ENCODE measurements around the gene NDUFS7.

The NDUFS7 gene

DNA sequence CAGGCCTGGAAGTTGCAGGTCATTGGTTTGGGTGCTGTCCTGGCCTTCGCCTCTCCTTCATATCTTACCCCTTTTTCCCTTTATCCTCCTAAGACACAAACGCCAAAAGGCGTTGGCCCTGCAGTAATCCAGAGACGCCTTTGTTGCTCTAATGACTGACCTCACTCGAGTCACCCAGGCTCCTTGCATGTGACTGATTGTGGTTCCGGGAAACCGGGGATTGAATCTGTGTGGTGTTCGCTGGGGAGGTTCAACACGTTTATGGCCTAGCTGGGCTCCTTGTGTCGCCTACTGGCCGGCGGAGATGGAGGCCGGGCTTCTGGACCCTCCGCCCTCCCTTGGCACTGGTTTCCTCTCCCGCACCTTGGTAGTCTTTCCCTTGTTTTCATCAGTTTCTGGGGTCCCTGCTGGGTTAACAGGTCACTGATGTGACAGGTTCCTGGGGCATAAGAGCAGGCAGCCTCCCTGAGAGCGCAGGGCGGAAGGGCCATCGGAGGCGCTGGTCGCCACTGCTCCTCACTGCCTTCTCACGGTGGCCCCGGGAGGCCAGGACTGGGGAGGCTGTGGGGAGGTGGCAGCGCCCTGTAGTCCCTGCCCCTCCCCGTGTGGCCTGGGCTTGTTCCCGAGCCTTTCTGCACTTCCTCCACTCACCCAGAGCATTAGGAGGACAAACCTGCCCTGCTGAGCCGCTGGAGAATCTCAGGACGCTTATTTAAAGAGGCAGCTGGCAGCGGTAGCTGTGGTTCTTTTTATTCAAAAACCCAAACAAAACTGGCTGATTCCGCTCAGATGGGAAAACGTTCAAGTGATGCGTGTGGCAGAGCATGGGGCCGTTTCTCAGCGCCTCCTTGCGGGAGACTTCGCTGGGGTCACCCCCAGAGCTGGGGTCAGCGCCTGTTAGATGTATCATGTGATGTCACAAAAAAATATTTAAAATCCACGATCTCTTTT is 18.1 kb upstream of the NDUFS7 start:
- no peak for DNase-seq

GRCh38 chr19:1366296-1366695 is 17.4 kb upstream of the NDUFS7 start:
- DNase-seq = no peak

DNA sequence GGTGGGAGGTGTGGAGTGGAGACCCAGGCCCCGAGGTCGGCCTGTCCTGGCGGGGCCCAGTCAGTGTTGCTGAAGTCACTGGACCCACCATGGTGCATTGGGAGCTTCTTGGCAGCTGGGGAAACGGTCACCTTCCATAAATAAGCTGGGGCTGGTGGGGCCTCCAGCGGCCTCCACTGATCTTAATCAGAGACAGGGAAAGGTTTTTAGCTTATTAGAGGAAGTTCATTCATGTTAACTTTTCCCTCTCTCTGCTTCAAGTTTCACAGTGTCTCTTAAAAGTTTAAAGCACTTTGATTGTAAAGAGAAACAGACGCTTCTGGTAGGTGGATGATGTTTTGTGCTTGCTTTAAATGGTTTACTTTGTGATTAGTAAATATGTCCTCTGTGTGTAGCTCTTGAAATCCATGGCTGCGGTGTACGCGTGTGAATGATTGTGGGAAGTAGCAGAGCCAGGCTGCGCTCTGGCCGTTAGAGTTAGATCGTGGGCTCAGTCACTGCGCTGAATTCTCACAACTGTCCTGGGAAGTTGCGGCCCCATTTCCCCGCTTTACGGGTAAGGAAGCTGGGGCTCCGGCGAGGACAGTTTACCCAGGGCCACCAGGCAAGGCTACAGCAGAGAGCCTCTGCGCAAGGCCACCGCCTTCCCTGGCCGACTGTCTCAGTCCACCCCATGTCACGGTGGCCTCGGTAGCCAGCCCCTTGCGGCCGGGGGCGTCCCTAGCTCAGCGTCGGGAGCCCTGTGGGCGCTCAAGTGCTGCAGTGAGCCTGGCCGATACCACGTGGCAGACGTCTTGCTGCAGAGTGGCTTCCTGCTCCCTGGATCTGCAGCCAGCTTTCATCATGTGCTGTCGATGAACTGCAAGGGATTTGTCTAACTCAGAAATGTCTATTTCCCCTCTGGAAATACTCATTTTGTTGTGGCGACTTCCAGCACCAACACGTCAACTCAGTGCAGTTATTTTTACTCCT is 16.5 kb upstream of the NDUFS7 start:
- DNase-seq = no peak

GRCh38 chr19:1369214-1369805 is 14.4 kb upstream of the NDUFS7 start:
- no peak for DNase-seq

DNA sequence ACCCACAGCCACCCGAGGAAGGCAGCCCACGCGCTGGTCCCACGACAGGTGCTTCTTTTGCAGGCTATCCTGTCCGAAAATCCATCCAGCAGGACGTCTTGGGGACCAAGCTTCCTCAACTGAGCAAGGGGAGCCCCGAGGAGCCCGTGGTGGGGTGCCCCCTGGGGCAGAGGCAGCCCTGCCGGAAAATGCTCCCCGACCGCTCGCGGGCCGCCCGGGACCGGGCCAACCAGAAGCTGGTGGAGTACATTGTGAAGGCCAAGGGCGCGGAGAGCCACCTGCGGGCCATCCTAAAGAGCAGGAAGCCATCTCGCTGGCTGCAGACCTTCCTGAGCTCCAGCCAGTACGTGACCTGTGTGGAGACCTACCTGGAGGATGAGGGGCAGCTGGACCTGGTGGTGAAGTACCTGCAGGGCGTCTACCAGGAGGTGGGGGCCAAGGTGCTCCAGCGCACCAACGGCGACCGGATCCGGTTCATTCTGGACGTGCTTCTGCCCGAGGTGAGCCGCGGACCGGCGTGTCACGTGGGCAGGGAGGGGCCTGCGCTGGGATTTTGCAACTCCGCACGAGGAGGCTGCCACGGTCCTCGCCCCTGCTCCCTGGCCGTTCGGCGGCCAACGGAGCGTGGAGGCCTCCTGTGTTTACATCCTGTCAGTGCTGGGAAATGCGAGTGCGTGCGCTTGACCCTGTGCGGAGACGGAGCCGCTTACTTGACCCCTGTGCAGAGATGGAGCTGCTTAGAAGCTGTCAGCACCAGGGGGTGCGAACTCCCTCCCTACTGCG is 12.9 kb upstream of the NDUFS7 start:
- DNase-seq = no peak

- DNase-seq = no peak
Measured at GRCh38 chr19:1373042-1373533, 10.6 kb upstream of the NDUFS7 start.

GRCh38 chr19:1373534-1374249 is 10.0 kb upstream of the NDUFS7 start:
- no peak for DNase-seq

DNA sequence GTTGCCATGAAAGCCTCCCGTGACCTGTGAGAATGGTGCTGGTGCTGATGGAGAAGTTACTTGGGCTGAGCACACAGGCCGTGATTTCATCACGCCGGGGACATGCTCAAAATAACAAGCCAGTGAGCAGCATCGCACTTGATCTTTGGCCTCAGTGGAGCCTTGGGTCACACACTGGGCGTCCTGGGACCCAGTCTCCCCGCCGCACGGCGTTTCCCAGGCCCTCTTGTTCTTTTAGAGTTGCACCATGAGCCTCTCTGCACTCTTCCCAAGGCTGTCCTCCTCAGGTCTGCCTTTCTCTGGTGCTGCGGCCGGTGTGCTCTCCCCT is 9.5 kb upstream of the NDUFS7 start:
- DNase-seq = no peak

GRCh38 chr19:1376415-1376805 is 7.3 kb upstream of the NDUFS7 start:
- DNase-seq = no peak

DNA sequence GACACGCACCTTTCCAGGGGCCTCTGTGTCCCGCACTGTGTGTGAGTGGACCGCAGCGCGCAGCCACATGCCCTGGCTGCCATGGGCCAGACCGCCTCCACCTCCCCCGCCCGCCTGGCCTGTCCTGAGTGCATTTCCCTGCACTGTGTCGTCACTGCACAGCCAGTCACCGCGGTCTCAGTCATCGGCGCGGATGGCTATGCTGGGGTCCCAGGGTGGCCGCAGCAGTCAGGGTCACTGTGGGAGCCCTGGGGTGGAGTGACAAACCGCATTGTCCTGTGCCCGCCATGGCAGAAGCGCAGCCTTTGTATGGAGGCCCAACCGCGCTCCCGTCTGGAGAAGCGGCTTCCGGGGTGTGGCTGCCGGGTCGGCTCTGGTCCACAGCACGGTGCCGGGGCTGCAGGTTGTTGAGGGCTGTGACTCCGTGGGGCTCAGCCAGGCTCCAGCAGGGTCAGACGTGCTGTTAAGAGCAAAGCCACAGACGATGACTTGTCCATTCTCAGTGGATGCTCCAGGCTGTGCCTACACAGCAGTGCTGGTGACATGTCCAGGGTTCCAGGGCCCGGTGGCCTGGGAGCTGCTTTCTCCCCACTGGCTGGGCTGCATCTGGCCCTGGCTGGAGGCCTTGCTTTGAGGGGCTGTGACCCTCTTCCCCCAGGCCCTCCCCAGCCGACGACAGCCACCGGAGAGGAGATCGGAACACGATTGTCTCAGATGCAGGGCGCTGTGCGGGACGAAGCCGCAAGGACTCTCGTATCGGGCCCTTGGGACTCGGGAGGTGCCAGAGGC is 6.3 kb upstream of the NDUFS7 start:
- no peak for DNase-seq

DNA sequence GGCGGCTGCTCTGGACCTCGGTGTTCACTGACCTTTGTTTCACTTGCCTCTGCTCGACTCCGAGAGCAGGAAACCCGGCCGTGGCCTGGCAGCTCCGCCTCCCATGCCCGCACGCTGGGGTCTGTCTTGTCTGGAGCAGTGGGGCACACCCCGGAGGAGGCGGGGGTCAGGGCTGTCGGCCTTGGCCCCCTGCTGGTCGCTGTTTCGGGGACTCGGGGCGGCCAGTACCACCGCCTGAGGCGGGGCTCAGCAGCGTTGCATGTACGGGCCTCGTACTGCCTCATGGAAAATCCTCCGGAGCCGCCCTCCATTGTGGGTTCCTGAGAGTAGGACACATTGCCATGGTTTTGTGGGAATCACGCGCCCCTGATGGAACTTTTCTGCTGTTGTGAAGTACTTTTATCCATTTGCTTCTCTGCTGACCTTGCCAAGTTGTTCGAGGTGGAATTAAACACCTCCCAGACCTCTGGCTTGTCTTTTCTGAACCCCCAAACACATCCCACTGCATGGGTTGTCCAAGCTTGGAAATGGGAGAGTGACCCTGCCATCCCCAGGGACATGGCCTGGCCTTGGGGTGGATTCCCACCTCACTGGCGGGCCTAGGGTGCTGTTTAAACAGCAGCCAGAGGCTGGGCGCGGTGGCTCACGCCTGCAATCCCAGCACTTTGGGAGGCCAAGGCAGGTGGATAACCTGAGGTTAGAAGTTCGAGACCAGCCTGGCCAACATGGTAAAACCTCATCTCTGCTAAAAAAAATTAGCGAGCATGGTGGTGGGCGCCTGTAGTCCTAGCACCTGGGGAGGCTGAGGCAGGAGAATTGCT is 5.5 kb upstream of the NDUFS7 start:
- DNase-seq = no peak

- DNase-seq = no peak
Measured at GRCh38 chr19:1379126-1379905, 4.4 kb upstream of the NDUFS7 start.

- no peak for DNase-seq
Measured at GRCh38 chr19:1379961-1380489, 3.7 kb upstream of the NDUFS7 start.

DNA sequence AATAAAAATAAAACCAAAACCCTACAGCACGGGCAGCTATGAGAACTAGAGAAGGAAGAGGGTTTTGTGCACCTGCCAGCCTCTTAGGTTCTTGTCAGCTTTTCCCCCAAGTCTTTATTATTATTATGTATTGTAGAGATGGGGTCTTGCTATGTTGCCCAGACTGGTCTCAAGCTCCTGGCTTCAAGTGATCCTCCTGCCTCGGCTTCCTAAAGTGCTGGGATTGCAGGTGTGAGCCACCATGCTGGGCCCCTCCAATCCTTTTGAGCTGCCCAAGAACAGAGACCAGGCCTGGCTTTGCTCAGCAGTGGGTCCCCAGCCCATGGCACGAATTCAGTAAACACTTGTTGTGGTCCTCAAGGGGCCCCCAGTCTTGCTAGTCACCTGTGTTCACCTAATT is 1.5 kb upstream of the NDUFS7 start:
- no peak for DNase-seq

GRCh38 chr19:1383017-1383311 is 743 bp upstream of the NDUFS7 start:
- no peak for DNase-seq

GRCh38 chr19:1384085-1384462 is 367 bp downstream of the NDUFS7 start:
- no peak for DNase-seq

- no peak for DNase-seq
Measured at GRCh38 chr19:1384478-1385110, 887 bp downstream of the NDUFS7 start.

GRCh38 chr19:1385816-1386215 is 2.1 kb downstream of the NDUFS7 start:
- DNase-seq = no peak

Measured in activated T-cell treated with anti-CD3 and anti-CD28 coated beads, Interleukin-2, amount 50 U/mL, for 1 hour (primary cell).